Breast epithelium (tissue), 4 donors: ENCODE data around the gene NECTIN2. TPM values are rescaled to one million over a fixed set of nuclear protein-coding genes. Genes with fewer than 3 reads are reported as not detected.
"Not testable (repeated sequence)": the region's sequence is repeated elsewhere in the genome, so short reads cannot be mapped to it uniquely, and the experiment has no call there.

Experiments
- DNase-seq, 2 donors: peaks; one replicate each; pipeline ENCODE4 v3.0.0-alpha.2; 2019; ENCODE audit warnings: low spot score in 2 of 2
- H3K27ac ChIP-seq, 2 donors: fragments of 200-600 bp; sonication (generic) in 1 of 2; one replicate each; pipeline ENCODE4 v1.5.1; 2016 to 2019; ENCODE audit warnings: mild to moderate bottlenecking in 1 of 2
- H3K27me3 ChIP-seq, 2 donors: fragments of 200-600 bp; sonication (generic) in 1 of 2; one replicate each; pipeline versions ENCODE4 v1.5.1 to v1.6.0; 2017 to 2019; ENCODE audit warnings: control low read depth in 1 of 2, mild to moderate bottlenecking in 1 of 2
- H3K36me3 ChIP-seq: fragments of 200-600 bp; one replicate; pipeline ENCODE4 v1.5.1; 2019
- H3K4me1 ChIP-seq, 2 donors: fragments of 200-600 bp; sonication (generic); one replicate each; pipeline ENCODE4 v1.5.1; 2016 to 2019; ENCODE audit warnings: control low read depth in 1 of 2
- H3K4me3 ChIP-seq, 3 donors: fragments of 200-600 bp; sonication (generic); 1 replicate in 2 of 3; 2 replicates in 1 of 3; pipeline ENCODE4 v1.5.1; 2016 to 2019; ENCODE audit warnings: mild to moderate bottlenecking in 3 of 3, moderate library complexity in 2 of 3
- H3K9me3 ChIP-seq, 2 donors: fragments of 200-600 bp; sonication (generic) in 1 of 2; one replicate each; pipeline ENCODE4 v1.5.1; 2016 to 2019; ENCODE audit warnings: control low read depth in 1 of 2
- CTCF ChIP-seq, 3 donors: fragments of 450-650 bp; IDR thresholded peaks; one replicate each; pipeline ENCODE4 v1.5.1; 2016 to 2017; ENCODE audit warnings: antibody characterized with exemption in 3 of 3, mild to moderate bottlenecking in 3 of 3, moderate library complexity in 3 of 3
- POLR2A ChIP-seq: fragments of 450-650 bp; IDR thresholded peaks from one replicate; pipeline ENCODE4 v1.6.1; 2016; ENCODE audit warnings: antibody characterized with exemption, mild to moderate bottlenecking, moderate library complexity
- POLR2AphosphoS5 ChIP-seq, 3 donors: sonication (generic); formaldehyde crosslinking; IDR thresholded peaks; one replicate each; pipeline ENCODE4 v1.6.1; 2017; ENCODE audit warnings: antibody characterized with exemption in 3 of 3
- intact Hi-C: fragments of 100-400 bp; cut with DNase I; formaldehyde crosslinking; loops from one replicate; pipeline ENCODE4 v1.15.1; 2023; ENCODE audit warnings: low total_unique reads
- total RNA-seq, 3 donors: library from RNA; depleted of rRNA; stranded (reverse); fragments of >200 nt; gene quantifications; one replicate each; pipeline ENCODE4 v1.1.0, GENCODE V29; 2016

NECTIN2 gene
- total RNA-seq, 3 donors from 2014 or later = 28.0 to 114 (median 86.6) TPM

- Histone ChIP-seq H3K4me1 (peaks cover 7 to 9% of the 10 kb centered on the region in 2 donors), H3K4me3 (no peak overlapping the region), H3K27ac (peak overlapping the region in 1 of 2 donors; percentile 43), H3K36me3 (no peaks in the 10 kb centered on the region), H3K27me3 (no peaks in the 10 kb centered on the region), H3K9me3 (no peaks in the 10 kb centered on the region)
- DNase-seq = no peak
- TF ChIP-seq POLR2A = no peak
- intact Hi-C loops = loop anchor here (5.0 kb wide), 1 partner anchor 38 kb away; the partner anchor contains the start of gene APOC2
Observed at GRCh38 chr19:44909775-44910174, 63.7 kb downstream of the NECTIN2 start.

DNA sequence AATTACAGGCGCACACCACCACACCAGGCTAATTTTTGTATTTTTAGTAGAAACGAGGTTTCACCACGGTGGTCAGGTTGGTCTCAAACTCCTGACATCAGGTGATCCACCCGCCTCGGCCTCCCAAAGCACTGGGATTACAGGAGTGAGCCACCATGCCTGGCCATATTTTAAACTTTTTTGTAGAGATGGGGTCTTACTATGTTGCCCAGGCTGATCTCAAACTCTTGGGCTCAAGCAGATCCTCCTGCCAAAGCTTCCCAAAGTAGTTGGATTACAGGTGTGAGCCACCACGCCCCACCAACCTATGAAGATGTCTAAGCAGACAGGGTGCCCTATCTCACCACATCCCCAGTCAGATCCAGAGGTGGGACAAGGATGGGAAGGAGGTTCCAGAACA, 65.8 kb downstream of the NECTIN2 start:
- H3K27me3 ChIP-seq, H3K36me3 ChIP-seq, intact Hi-C loops, DNase-seq, H3K4me1 ChIP-seq, H3K9me3 ChIP-seq, H3K4me3 ChIP-seq: not testable (repeated sequence)
- H3K27ac ChIP-seq = peak overlapping the region in 1 of 2 donors; percentile 85

DNA sequence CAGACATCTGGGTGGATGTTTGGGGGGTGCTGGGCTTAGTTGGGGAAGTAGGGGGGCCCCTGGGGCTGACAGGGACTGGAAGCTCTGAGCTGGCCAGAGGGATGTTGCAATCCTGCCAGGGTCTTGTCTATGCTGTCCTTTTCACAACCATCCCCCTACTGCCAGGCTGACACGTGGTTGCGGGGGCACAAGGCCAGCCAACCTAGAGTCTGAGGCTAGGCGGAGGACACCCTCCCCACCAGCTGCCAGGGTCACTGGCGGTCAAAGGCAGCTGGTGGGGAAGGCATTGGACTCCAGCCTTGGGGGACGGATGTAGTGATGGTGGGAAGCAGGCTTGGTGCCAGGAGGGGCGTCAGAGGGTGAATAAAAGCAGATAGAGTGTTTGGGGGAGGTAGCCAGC, 66.8 kb downstream of the NECTIN2 start:
- no peaks in the 10 kb centered on the region for H3K36me3 ChIP-seq
- no peaks in the 10 kb centered on the region for H3K9me3 ChIP-seq
- H3K4me1 ChIP-seq = peaks cover 0 to 7% of the 10 kb centered on the region in 2 donors
- TF ChIP-seq CTCF (IDR thresholded peaks at IDR 0.05) = no peak
- TF ChIP-seq POLR2AphosphoS5 (IDR thresholded peaks at IDR 0.05) = no peak
- no peak for TF ChIP-seq POLR2A
- peak in 1 of 2 donors; percentile 36 for DNase-seq
- no peaks in the 10 kb centered on the region for H3K27me3 ChIP-seq
- no peak overlapping the region for H3K4me3 ChIP-seq
- H3K27ac ChIP-seq = peak overlapping the region in 1 of 2 donors; percentile 85
- intact Hi-C loops = no loop called here

GRCh38 chr19:44913512-44914432, 67.7 kb downstream of the NECTIN2 start:
- intact Hi-C loops, DNase-seq, H3K9me3 ChIP-seq, H3K4me1 ChIP-seq, H3K27me3 ChIP-seq, H3K36me3 ChIP-seq: not testable (repeated sequence)
- Histone ChIP-seq H3K27ac (peak overlapping the region; percentile 74 to 85), H3K4me3 (peak overlapping the region in 2 of 3 donors; percentile 56 to 68)

DNA sequence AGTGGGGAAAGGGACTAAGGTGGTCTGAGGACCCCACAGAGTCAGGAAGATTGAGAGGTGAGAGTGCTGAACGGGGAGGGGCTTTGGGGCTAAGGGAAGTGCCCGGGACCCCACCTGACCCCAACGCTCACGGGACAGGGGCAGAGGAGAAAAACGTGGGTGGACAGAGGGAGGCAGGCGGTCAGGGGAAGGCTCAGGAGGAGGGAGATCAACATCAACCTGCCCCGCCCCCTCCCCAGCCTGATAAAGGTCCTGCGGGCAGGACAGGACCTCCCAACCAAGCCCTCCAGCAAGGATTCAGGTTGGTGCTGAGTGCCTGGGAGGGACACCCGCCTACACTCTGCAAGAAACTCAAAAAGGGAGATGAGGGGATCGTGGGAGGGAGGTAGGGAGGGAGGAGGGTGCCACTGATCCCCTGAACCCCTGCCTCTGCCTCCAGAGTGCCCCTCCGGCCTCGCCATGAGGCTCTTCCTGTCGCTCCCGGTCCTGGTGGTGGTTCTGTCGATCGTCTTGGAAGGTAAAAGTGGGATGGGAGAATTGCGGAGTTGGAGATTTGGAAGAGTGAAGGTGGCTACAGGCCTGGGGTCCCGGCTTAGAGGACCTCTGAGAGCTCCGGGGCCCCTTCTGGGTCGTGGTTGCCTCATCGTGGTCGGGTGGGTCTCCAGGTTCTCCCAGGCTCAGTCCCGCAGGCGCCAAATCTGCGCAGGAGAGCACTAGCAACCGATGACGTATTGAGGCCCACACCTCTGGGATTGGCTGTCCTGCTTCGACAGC, 68.5 kb downstream of the NECTIN2 start, which contains the start of gene APOC1:
TSS of gene APOC1 (plus strand) at position 176 of the 774 bp plus-strand sequence. CDS start at position 460, 284 bp downstream.
- H3K4me3 ChIP-seq = peak within 1 kb of the TSS; percentile 43 to 68 (median 56)

GRCh38 chr19:44924243-44924725, 78.2 kb downstream of the NECTIN2 start:
- Histone ChIP-seq H3K27me3 (no peaks in the 10 kb centered on the region), H3K9me3 (no peaks in the 10 kb centered on the region), H3K4me1 (no peaks in the 10 kb centered on the region), H3K27ac (peak overlapping the region in 1 of 2 donors; percentile 87), H3K36me3 (no peaks in the 10 kb centered on the region), H3K4me3 (no peak overlapping the region)
- TF ChIP-seq POLR2A (no peak), CTCF (IDR thresholded peaks at IDR 0.05) (no peak), POLR2AphosphoS5 (IDR thresholded peaks at IDR 0.05) (no peak)
- intact Hi-C loops = no loop called here
- DNase-seq = no peak

More for the DNA sequence above, 68.5 kb downstream of the NECTIN2 start, which contains the start of gene APOC1:
- H3K36me3 ChIP-seq, intact Hi-C loops, H3K27me3 ChIP-seq, H3K4me1 ChIP-seq, H3K9me3 ChIP-seq: not testable (repeated sequence)
- DNase-seq = peak; percentile 84 to 86
- H3K27ac ChIP-seq = peak within 1 kb of the TSS; percentile 74 to 85
